ENCODE data around the gene MARCHF3.
"Not testable (repeated sequence)": the region's sequence is repeated elsewhere in the genome, so short reads cannot be mapped to it uniquely, and the experiment has no call there.

MARCHF3 gene

DNA sequence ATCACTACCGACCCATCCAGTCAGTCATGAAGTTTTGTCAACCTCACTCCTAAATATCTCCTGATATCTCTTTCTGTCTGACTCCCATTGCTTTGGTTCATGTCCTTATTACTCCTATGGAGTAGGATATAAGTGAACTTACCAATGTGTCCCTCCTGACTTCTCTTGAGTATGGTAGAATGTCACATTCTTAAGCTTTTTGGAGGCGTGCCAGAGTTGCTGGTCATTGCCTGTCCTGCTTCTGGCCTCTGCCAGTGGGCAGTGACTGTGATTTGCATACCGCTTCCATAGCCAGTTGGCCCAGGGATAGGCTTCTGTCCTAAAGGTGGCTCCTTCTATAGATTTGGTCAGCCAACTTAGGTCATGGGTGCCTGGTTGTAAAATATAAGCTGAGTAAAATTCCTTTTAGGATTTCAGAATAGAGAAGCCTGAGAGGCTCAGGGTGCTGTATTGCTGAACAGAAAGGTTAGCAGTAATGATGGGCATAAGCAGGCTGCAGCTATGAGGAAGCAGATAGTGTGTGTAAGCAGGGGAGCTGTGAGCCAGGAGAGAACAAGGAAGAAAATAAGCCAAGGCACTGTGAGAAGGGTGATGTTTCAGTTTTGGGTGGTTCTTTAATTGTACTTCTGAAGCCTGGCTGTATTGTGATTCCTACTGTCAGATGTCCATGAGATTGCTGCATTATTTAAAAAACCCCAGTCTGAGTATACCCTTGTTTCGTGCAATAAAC lies 16.1 kb upstream of the MARCHF3 start:
- DNase-seq = no peak

DNA sequence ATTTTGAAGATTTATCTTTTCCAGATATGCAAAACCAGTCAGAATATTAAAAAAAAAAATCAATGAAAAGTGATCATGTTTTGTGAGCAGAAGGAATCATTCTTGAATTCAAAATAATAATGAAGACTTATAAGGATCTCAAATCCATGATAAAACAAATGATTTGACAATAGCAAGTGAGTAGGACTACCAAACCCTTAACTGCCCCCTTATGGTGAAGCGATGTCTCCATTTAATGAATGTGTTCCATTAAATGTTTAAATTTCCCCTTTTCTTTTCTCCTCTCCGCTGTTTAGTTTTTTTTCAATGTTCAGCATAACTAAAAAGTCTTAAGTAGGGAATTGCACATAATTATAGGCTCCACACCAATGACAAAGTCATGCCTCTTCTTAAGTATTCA lies 12.2 kb upstream of the MARCHF3 start:
- peak; percentile 63 for DNase-seq

DNA sequence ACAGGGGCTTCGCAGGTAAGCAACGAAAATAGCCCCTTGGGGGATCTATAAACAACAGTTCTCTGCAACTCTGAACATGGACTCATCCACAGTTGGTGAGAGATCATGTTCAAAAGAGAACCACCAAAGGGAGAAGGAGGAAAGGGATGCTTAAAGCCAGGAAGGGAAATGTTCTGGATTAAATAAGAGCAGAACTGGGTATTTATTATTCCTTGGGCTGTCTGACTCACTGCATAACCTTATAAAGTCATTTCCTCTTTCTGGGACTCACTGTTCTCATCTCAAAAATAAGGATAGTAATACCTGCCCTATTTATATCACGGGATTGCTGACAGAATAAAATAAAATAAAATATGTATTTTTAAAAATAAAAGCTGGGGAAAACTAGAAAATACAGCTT lies 11.2 kb upstream of the MARCHF3 start:
- no peak for DNase-seq

DNA sequence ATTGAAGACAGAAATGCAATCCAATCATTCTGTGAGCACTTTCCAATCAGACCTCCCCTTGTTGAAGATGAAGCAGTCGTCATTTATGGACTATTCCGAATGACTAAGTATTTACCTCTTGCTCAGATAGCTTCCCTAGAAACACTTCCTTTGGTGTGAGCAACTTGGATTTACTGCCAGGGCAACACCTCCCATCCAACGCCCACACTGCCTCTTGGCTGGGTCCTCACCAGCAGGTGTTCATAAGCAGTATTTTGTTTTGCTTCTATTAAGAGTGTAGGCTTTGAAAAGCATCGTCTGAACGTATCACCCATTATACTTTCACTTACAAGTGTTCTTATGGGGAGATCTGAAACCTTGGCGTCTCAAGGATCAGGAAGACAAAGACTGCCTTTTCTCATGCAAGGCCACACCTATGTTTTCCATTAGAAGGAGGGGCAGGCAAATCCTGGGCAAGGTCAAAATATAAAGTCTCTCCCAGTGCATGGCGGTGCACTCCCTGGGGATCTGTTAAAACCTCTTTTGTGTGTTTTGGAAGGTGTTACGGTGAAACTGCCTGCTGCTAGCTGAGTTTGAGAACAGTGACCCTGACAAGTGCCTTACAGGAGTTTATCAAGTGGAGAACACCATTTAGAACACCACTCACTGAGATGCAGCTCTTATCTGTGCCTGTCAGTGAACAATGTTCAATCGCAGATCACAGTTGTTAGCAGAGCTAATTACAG lies 10.6 kb upstream of the MARCHF3 start:
- no peak for DNase-seq

DNA sequence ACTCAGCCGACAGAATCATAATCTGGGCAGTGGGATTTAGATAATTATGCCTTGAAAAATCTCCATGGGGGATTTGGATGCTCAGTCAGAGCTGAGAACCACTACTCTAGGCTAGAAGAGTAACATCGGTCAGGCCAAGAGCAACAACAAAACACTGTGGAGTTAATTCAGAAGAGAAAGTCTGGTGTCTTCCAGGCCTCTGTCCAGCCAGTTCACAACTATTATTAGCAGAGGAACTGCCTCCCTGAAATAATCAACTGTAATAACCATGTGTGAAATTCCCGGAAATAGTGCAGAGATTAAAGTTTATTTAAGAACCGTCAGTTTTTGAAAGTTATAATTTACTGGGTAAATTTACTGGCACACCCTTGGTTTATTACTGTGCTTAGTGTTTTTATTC lies 8.2 kb upstream of the MARCHF3 start:
- DNase-seq = no peak

DNA sequence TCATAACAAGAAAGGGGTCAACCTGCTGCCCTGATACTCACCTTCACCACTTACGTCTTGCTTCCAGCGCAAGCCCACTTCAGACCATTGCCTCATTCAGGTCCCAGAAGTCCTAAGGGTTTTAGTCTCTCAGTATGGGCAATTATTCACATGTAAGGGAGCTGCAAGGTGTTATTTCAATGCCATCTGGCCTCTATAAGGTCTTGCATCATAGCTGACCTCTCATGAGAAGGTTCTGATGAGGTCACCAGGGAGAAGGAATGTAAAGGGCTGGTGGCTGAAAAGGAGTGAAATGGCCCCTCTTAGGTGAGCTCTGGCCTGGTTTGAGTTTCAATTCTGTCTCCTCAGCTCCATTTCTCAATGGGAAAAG lies 1.5 kb upstream of the MARCHF3 start:
- DNase-seq = no peak

DNA sequence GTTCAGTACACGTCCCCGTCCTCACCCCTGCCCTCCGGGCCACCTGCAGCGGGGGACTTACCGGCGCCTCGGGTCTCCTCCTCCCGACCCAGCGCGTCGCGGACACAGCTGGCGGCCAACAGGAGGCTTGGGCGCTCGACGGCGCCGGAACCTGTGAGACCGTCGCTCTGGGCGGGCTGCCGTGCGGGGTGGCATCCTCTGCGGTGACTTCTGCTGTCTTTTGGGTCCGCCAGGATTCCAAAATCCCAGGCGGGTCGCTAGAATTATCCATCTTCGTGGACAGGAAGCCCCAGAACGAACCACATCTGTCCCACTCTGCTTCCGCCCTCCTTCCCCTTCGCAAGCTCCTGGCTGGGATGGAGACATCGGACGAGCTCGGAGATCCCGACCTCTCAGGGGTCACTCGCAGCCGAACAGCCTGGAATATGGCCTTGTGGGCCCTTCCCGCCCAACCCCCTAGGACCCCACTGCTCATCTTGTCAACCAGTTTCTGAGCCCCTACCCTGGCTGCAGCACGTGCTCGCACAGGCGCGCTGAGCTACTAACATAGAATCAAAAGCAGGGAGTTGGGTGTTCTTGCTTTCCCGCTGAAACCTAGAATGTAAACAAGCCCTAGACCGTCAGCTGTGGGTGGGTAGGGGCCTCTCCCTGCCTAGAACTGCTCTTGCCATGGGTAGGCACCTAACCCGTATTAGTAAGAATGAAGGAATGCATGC lies 947 bp upstream of the MARCHF3 start:
- no peak for DNase-seq

DNA sequence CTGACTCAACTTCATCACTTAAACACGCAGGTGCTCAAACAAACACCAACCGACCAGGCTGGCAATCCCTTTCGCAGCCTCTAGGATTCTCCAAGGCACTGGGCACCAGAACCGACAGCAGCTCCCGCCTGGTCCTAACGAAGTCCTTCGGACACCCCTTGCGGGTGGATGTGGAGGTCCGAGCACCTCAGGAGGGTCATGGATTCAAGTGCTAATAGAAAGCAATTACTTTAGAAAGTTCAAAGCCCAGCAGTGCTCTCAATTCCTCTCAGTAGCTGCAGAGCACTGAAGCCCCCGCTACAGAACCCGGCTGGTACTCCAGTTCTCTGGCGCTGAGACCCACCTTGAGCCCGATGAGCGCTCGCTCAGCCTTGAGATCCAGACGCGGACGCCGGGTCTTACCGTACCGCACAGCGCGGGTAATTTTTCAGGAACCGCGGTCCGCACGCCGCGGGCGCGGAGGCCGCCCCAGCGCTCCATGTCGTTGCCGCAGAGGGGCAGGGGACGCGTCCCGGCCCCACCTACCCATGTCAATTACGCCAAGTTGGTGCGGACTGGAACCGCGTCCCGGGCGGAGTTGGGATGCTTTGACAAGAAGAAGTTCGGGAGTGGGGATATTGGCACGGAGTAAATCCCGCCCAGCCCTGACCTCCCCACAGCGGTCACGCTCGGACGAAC lies 638 bp downstream of the MARCHF3 start:
- DNase-seq = peak; percentile 83

DNA sequence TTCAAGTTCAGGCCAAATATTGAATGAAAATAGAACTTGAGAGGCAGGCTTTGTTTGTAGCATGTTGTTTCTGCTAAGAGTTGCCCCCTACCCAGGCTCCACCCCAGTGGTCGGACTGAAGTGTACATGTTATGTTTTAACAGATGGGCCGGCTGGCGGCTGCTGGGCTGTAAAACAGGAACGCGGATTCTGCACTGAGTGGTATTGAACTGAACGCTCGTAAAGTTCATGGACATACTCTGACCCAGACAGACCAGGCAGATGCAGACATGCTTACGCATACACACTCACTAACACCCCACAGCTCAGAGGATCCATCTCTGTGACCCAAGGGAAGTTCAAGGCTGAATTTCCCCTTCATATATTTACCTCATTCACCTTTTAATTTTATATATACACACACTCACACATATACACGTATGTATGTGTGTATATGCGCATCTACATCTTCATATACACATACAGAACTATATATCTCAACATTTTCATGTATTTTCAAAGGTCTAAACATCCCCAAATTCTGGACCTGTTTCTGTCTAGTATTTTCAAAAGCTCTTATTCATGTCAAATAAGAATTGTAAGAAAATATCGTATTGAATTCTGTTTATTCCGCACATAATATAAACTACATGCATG lies 1.4 kb downstream of the MARCHF3 start:
- DNase-seq = peak; percentile 77

DNA sequence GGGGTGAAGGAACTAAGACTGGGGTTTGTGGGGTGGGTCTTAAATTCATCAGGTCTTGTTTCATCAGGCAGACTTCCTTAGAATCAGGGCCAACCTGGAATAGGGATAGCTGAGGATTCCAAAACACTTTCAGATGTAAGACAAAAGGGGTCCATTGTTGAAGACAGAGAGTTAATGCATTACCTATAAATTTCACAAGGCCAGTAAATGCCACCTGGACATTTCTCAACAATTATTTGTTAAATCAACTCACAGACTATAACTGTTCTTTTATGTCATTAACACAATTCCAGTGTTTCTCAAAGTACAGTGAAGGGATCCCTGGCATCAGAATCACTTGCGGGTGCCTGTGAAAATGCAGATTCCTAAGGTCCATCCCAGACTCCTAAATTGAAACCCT lies 2.8 kb downstream of the MARCHF3 start:
- no peak for DNase-seq

DNA sequence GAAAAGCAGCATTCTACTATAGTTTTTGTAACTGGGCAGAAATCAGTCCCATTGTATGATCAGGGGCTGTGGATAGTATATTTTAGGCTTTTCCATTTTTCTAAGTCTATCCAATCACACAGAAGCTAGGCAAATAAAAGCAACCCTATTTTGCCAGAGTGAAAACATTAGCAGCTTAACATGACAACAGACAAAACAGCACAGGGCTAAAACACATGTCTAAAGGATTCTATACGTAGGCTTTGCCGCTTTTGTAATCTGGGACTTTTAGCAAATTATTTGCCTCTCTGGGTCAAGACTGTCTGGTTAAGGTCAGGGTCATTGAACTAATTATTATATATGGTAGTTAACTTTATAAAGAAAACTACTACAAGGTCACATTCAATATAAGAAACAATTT lies 4.2 kb downstream of the MARCHF3 start:
- no peak for DNase-seq

DNA sequence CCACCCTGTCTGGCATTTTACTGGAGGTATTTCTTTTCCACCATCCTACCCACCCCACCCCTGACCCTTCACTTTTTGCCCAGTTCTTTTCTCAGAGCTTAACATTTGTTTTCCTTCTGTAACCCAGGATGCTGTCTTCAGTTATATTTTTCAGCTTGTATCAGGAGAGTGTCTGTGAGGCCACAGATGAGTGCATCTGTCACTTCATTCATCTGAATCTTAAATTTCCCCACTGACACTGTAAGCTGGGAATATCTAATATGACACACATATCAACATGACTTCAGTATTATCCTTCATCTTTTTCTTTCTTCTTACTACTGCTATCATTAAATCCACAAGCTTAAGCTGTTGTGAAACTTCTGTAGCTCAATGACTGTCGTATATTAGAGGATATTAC lies 4.9 kb downstream of the MARCHF3 start:
- no peak for DNase-seq

DNA sequence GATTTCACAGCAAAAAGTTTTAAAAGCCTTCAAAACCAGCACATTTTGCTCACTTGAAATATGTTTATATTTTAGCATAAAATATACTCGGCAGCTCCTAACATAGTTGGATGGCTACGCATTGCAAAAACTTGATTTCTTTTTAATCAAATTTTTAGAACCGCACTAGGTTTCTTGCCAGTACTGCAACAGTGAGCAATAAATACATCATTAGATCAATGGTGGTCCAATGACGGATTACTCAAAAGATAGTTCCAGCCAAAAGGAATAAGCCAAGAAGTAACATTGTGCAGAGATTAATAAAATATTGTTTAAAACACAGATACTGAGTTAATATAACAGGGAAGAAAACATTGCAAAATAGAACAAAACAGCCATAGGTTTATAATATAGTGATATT lies 5.5 kb downstream of the MARCHF3 start:
- no peak for DNase-seq

DNA sequence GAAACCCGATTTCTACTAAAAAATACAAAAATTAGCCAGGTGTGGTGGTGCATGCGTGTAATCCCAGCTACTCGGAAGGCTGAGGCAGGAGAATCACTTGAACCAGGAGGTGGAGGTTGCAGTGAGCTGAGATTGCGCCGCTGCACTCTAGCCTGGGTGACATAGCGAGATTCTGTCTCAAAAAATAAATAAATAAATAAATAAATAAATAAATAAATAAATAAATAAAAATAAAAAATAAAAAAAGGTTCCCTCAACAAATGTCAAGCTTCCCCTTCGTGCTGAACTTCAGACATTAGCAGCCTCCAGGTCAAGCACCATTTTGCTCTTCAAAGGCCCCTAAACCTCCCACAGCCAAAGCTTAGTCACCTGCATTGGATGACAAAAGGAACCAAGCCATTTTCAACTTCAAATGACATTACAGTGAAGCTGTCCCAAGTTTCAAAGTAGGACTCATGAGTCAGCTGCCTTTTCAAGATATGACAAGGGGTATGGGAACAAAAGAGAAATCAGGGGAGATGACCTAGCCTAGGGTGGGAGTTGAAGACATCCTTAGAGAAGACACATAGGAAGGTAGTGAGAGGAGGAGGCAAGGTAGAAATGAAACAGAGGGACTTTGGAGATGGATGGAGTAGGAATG lies 6.7 kb downstream of the MARCHF3 start:
- DNase-seq = not testable (repeated sequence)

DNA sequence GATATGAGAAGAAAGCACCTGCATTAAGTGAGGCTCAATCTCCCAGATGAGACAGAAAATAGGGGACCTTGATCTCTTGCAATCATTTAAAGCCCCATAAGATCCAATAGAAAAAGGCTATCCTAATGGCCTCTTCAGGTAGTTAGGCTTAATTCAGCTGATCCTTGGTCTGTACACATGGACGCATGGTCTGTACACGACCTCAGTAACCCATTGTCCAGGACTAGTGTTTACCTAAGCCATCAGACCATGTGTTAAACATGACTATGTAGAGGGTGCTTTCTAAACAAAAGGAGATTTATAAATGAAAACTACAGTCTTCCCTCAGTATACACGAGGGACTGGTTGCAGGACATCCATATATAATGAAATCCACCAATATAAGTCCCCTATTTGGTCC lies 7.5 kb downstream of the MARCHF3 start:
- DNase-seq = no peak

DNA sequence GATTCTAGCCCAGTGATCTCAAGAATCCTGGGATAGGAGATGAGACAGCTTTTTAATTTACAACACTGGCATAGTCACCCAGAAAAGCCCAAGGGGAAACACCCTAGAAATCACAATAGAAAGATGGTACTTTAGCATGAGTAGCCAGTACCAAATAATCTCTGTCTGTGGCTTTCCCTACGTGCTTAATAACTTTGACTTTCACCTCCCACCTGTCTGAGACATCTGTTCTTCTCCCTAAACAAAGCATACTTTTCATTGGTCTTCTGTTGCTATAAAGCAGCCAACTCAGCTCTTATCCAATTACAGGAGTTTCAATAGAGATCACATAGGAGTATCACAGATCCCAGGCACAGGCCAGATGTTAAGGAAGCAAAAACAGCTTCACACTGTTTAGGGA lies 10.4 kb downstream of the MARCHF3 start:
- DNase-seq = no peak

DNA sequence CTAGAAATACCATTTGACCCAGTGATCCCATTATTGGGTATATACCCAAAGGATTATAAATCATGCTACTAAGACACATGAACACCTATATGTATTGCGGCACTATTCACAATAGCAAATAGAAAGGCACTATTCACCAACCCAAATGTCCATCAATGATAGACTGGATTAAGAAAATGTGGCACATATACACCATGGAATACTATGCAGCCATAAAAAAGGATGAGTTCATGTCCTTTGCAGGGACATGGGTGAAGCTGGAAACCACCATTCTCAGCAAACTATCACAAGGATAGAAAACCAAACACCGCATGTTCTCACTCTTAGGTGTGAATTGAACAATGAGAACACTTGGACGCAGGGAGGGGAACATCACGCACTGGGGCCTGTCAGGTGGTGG lies 13.6 kb downstream of the MARCHF3 start:
- DNase-seq = not testable (repeated sequence)

DNA sequence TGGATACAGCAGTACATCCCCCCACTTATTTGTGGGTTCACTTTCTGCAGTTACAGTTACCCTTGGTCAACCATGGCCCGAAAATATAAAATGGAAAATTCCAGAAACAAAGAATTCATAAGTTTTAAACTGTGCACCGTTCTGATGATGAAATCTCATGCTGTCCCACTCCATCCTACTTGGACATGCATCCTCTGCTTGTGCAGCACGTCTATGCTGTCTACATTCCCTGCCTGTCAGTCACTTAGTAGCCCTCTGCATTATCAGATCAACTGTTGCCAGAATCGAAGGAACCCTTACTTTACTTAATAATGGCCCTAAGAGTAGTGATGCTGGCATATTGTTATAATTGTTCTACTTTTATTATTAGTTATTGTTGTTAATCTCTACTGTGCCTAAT lies 14.6 kb downstream of the MARCHF3 start:
- no peak for DNase-seq

DNA sequence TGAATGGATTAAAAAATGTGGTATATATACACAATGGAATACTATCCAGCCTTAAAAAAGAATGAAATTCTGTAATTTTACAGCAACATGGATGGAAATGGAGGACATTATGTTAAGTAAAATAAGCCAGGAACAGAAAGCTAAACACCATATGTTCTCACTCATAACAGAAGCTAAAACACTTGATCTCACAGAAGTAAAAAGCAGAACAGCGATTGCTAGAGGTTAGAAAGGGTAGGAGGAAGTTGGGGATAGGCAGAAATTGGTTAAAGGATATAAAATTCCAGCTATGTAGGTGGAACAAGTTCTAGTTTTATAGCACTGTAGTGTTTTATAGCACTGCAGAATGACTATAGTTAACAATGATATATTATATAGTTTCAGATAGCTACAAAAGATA lies 15.8 kb downstream of the MARCHF3 start:
- peak; percentile 56 for DNase-seq

DNA sequence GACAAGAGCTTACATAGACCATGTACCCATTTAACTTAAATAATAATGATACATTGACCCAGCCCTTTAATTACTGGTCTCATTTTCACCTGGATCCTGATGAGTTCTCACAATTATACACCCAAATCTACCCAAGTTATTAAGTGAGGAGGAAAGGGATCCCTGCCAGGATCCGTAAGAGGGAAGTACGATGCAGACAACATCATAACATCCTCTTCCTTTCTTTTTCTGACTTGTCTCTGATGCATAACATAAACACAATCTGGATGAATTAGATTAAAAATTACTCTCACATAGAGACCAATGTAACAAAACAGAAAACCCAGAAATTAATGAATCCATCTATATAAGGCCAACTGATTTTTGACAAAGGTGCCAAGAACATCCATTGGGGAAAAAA lies 17.0 kb downstream of the MARCHF3 start:
- no peak for DNase-seq

DNA sequence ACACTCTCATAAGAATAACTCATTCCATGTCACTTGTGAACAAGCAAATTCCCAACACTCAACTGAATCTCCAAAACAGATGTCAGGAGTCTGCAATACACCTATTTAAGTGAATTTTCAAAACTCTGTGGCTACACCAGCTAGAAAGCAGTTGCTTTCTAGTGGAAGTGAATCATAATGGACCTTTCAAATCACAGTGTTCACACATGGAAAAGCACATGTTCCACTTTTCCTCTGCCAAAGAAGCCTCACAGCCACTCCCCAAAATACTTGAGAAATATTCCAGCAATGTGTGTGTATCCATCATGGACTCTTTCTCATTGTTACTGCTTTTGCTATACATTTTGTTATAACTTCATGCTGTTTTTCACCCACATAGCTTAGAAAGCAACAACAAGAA lies 17.4 kb downstream of the MARCHF3 start:
- DNase-seq = no peak

DNA sequence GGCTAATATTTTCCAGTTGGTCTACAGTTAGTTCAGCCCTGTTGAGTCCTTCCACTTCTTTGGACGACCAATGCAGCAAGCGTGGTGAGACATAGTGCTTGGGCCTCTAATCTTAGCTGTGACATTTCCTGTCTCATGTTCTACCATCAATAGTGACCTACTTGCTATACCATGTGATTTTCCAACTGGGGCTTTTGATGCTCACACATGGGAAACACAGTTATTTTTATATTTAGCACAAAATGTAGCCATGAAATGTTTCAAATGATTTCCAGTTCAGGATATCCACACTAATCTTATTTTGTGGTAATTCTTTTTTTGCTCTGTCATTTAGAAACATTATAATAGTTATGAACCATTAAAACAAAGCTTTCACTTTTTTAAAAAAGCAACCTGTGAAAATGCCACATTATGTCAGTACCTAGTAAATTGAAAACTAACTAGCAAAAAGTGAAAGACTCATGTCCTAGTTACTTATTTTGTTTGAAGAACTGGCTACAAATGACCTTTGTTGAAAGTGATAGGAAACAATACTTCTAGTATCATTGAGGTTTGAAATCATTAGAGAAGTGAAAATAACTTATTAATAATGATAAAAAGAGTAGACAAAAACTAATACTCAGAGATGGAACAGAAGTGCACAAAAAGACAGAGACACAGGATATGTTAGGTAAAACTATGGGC lies 18.3 kb downstream of the MARCHF3 start:
- peak; percentile 59 for DNase-seq
